Osteoblast (primary cell): ENCODE results near the gene BBS12. TPM values are rescaled to one million over a fixed set of nuclear protein-coding genes. Genes with fewer than 3 reads are reported as not detected.

Experiments used
- DNase-seq: peaks from one replicate; pipeline ENCODE4 v3.0.0; 2011; ENCODE audit warnings: low spot score, mixed read lengths; ENCODE audit not compliant: insufficient read length; ENCODE audit errors: missing footprints
- H2AFZ ChIP-seq: 2 replicates; pipeline ENCODE4 v1.6.0; 2011; ENCODE audit warnings: mild to moderate bottlenecking, low read length
- H3K27ac ChIP-seq: 2 replicates; pipeline ENCODE4 v1.5.1; 2011; ENCODE audit warnings: mild to moderate bottlenecking, low read depth, low read length, moderate library complexity
- H3K27me3 ChIP-seq: 2 replicates; pipeline ENCODE4 v1.6.0; 2012; ENCODE audit warnings: mild to moderate bottlenecking, control low read depth, inconsistent platforms, low read length, moderate library complexity; ENCODE audit not compliant: insufficient read depth
- H3K36me3 ChIP-seq: 2 replicates; pipeline ENCODE4 v1.5.1; 2011; ENCODE audit warnings: mild to moderate bottlenecking, low read length, control low read depth, moderate library complexity; ENCODE audit not compliant: insufficient read depth
- H3K4me1 ChIP-seq: 2 replicates; pipeline ENCODE4 v1.5.1; 2011; ENCODE audit warnings: mild to moderate bottlenecking, low read length, control low read depth, moderate library complexity; ENCODE audit not compliant: insufficient read depth
- H3K4me2 ChIP-seq: 2 replicates; pipeline ENCODE4 v1.6.0; 2011; ENCODE audit warnings: mild to moderate bottlenecking, low read length; ENCODE audit not compliant: insufficient read depth
- H3K4me3 ChIP-seq: fragments of 200-600 bp; sonication (generic); 3 replicates; pipeline ENCODE4 v1.5.1; 2012; ENCODE audit warnings: mild to moderate bottlenecking, low read length, inconsistent platforms; ENCODE audit not compliant: insufficient read depth
- H3K79me2 ChIP-seq: 2 replicates; pipeline ENCODE4 v1.6.0; 2012; ENCODE audit warnings: mild to moderate bottlenecking, low read length, control low read depth, inconsistent platforms; ENCODE audit not compliant: insufficient read depth
- H3K9me3 ChIP-seq: 2 replicates; pipeline ENCODE4 v1.5.1; 2011; ENCODE audit warnings: low read depth, low read length, control low read depth
- H4K20me1 ChIP-seq: 2 replicates; pipeline ENCODE4 v1.6.0; 2012; ENCODE audit warnings: mild to moderate bottlenecking, low read length, control low read depth; ENCODE audit not compliant: insufficient read depth
- CTCF ChIP-seq: IDR thresholded peaks from 2 replicates; pipeline ENCODE4 v1.5.1; 2011; ENCODE audit warnings: mild to moderate bottlenecking, low read depth, low read length, moderate library complexity; ENCODE audit errors: extremely low read depth
- total RNA-seq: library from RNA; depleted of rRNA; stranded (reverse); fragments of >200 nt; gene quantifications from 2 replicates; pipeline ENCODE4 v1.2.3, GENCODE V29; 2012

Gene BBS12
- total RNA-seq, 1 donor, result 9.4 TPM

- no peaks in the 10 kb centered on the region for H3K79me2 ChIP-seq
- peaks cover 5% of the 10 kb centered on the region for H3K4me1 ChIP-seq
- no peak for TF ChIP-seq CTCF
- H3K27ac ChIP-seq, result peak overlapping the region; percentile 11
- H4K20me1 ChIP-seq, result no peaks in the 10 kb centered on the region
- no peak overlapping the region for H3K4me3 ChIP-seq
- H3K36me3 ChIP-seq, result peaks cover 8% of the 10 kb centered on the region
- H2AFZ ChIP-seq, result no peak overlapping the region
- peak; percentile 14 for DNase-seq
- H3K4me2 ChIP-seq, result no peak overlapping the region
- H3K27me3 ChIP-seq, result no peaks in the 10 kb centered on the region
- H3K9me3 ChIP-seq, result no peaks in the 10 kb centered on the region
Measured at GRCh38 chr4:122747068-122747467, 14.6 kb downstream of the BBS12 start.

- no peak overlapping the region for H3K27ac ChIP-seq
- DNase-seq, result peak; percentile 18
- no peak overlapping the region for H3K4me3 ChIP-seq
- H3K4me1 ChIP-seq, result peaks cover 5% of the 10 kb centered on the region
- H4K20me1 ChIP-seq, result no peaks in the 10 kb centered on the region
- no peaks in the 10 kb centered on the region for H3K79me2 ChIP-seq
- no peak for TF ChIP-seq CTCF
- H3K27me3 ChIP-seq, result no peaks in the 10 kb centered on the region
- H3K36me3 ChIP-seq, result no peaks in the 10 kb centered on the region
- H3K9me3 ChIP-seq, result no peaks in the 10 kb centered on the region
- no peak overlapping the region for H3K4me2 ChIP-seq
- no peak overlapping the region for H2AFZ ChIP-seq
Measured at GRCh38 chr4:122747883-122748282, 15.4 kb downstream of the BBS12 start.

GRCh38 chr4:122749704-122750454 is 17.4 kb downstream of the BBS12 start:
- DNase-seq, result no peak
- Histone ChIP-seq H4K20me1 (no peaks in the 10 kb centered on the region), H3K79me2 (no peaks in the 10 kb centered on the region), H3K36me3 (no peaks in the 10 kb centered on the region), H3K4me3 (no peak overlapping the region), H3K27me3 (no peaks in the 10 kb centered on the region), H3K9me3 (no peaks in the 10 kb centered on the region), H3K4me2 (no peak overlapping the region), H3K27ac (no peak overlapping the region), H3K4me1 (peaks cover 5% of the 10 kb centered on the region), H2AFZ (no peak overlapping the region)
- no peak for TF ChIP-seq CTCF

- no peak overlapping the region for H3K27ac ChIP-seq
- H3K79me2 ChIP-seq, result no peaks in the 10 kb centered on the region
- peak overlapping the region; percentile 77 for H2AFZ ChIP-seq
- DNase-seq, result no peak
- H3K4me1 ChIP-seq, result peaks cover 27% of the 10 kb centered on the region
- no peaks in the 10 kb centered on the region for H4K20me1 ChIP-seq
- no peak overlapping the region for H3K4me3 ChIP-seq
- no peaks in the 10 kb centered on the region for H3K36me3 ChIP-seq
- peak overlapping the region; percentile 55 for H3K4me2 ChIP-seq
- TF ChIP-seq CTCF, result no peak
- H3K9me3 ChIP-seq, result no peaks in the 10 kb centered on the region
- H3K27me3 ChIP-seq, result no peaks in the 10 kb centered on the region
Measured at GRCh38 chr4:122755675-122756074, 23.2 kb downstream of the BBS12 start.
